NCI-H524 treated with DMSO at 0.1 percent for 48 hours (cell line): ENCODE results near the gene DCAF10.
A peak's percentile ranks its signal among the peaks of the same experiment; 100 is the strongest.
"Not testable (repeated sequence)": the region's sequence is repeated elsewhere in the genome, so short reads cannot be mapped to it uniquely, and the experiment has no call there.

ENCODE experiments used
- DNase-seq: peaks from one replicate; lab custom pipeline; 2025; lab: John Stamatoyannopoulos, UW

DCAF10 gene

DNA sequence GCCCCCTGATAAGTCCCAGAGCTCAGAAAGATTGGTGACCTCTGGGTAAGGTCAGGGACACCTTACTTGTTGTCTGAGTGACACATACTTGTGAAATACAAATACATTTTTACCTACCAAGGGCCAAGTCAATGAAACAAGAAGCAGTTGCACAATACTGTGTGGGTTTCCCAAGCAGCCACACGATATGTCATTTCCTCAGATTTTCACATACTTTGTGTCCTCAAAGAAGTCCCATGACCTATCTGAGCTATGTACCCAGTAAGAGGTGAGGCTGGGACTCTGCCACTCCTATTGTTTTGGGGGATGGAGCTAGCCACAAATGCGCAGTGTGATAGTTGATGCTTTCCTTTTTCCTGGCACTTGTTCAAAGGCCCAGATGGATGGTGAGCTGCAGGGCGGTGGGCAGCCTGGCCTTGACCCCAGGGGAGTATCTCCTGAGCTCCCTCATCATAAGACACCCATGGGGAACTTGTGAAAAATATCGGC is 108.1 kb downstream of the DCAF10 start:
- DNase-seq, result no peak

- DNase-seq, result no peak
Observed at GRCh38 chr9:37909326-37909725, 108.7 kb downstream of the DCAF10 start.

GRCh38 chr9:37909836-37910235 is 109.2 kb downstream of the DCAF10 start:
- not testable (repeated sequence) for DNase-seq

DNA sequence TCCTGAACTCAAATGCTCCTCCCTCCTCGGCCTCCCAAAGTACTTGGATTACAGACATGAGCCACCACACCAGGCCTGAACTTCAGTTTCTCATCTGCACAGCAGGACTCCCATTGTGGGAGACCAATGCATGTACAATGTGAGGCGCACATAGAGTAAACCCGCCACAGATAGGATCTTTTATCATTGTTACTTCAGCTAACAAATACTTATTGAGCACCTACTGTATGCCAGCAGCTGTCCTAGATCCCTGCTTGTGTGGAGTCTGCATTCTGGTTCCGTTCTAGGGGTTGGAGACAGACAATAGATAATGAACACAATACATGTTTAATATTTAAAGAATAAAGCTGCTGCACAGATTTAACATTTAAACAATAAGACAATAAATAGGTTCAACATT is 109.7 kb downstream of the DCAF10 start:
- no peak for DNase-seq

DNA sequence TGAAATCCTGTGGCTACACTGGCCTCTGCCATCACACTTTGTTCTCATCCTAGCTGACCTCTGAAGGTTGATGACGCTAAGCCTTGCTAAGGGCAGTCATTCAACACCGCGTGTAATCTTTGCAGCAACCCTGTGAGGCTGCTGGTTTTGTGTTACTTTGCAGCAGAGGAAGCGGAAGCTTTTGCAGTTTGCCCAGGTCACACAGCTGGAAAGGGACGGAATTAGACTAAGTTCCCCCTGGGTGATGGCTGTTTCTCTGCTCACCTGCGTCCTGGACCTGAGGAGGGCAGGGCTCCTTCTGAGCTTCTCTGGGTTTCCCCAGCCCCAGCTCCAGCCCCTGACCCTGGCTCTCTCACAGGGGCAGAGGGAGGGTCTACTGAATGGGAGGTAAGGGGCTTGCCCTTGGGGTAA is 110.7 kb downstream of the DCAF10 start:
- DNase-seq, result no peak

DNA sequence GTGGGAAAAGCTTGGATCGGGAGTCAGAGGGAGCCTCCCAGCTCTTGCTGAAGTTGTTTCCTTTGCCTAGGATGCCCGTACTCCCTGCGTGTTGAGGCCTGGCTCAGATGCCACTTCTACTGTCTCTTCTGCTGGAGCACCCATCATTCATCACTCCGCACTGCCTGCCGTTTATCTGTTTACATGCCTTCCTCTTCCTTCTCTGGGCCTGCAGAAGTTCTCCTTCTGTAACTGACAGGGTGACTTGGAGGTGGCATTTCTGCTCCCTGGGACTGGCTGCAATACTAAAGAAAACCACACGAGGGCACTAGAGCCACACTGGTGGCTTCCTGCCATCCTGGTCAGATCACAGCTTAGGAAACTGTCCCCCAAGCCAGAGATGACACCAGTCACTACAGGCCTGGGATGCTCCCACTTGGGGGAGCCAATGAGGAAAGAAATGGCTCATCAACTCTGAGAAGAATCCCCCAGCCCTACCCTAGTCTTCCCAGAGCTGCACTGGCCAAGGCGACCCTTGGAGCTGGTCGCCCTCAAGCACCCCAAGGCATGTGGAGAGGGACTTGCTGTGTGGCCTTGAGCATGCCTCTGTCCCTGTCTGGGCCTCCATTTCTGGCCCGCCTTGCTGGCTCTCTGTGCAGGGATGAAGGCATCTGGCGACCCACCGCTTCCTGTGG is 113.0 kb downstream of the DCAF10 start:
- DNase-seq, result peak; percentile 60

DNA sequence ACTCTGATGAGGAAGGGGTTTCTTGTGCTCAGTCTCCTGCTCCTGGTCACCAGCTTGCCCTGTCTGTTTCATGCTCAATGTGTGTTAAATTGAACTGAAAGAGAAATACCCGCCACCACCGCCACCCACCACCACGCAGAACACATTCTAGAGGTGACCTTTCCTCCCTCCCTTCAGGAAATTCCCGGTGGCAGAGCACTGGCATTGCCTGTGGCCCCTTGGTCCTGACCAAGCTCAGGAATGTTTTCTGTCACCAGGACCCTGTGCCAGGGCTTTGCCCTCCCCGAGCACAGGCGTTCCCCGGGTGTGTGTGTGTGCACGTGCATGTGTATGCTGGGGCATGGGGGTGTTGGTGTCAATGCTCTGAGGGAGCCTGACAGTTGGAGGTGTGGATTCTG is 113.6 kb downstream of the DCAF10 start:
- DNase-seq, result no peak

DNA sequence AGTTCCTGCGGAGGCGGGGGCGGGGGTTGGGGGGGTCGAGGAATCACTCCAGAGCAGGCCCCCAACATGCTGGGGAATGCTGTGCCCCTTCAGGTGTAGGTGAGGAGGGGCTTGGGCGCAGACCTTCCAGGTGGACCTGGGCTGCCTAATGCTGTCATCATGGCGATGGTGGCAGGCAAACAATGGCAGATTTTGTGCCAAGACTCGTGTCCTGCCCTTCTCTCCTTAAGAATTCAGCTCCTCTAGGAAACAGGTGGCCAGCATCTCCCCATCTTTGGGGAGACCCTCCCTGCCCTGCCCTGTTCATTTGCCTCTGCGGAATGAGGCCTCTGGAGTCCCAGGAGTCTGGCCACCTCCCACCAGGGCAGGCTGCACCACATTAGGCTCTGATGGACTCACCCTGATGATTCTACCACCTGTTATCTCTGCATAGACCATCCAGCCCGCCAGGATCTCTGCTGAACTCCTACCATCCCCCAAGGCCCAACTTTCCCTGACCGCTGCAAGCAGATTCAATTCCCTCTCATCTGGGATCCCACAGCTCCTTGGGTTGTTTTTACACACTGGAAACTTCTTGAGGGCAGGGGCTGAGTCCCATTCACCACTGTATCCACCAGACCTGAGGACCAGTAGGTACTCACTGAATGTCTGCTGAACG is 114.2 kb downstream of the DCAF10 start:
- no peak for DNase-seq

DNA sequence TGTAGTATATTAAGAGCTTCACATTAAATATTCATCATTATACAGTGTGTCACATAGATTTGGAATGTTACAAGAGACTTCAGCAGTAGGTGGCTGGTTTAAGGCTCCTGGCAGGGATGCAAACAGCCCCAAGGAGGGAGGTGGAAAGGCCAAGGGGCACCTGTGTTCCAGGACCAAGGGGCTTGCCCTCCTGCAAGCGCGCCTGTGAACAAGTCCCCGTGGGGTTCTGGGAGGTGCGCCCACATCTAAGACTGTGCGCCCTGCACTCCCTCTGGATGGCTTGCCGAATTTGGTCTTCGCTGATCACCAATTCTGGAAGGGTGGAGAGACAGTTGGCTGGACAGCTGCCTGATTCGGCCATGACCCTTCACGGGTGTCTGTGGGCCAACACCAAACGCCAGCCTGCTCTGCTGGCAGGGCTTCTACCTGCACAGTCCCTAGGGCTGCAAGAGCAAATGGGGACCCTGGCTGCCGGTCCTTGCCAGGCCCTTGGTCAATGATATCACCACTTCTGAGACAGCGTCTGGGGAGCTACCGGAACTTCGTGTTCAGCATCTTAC is 115.4 kb downstream of the DCAF10 start:
- DNase-seq, result no peak

DNA sequence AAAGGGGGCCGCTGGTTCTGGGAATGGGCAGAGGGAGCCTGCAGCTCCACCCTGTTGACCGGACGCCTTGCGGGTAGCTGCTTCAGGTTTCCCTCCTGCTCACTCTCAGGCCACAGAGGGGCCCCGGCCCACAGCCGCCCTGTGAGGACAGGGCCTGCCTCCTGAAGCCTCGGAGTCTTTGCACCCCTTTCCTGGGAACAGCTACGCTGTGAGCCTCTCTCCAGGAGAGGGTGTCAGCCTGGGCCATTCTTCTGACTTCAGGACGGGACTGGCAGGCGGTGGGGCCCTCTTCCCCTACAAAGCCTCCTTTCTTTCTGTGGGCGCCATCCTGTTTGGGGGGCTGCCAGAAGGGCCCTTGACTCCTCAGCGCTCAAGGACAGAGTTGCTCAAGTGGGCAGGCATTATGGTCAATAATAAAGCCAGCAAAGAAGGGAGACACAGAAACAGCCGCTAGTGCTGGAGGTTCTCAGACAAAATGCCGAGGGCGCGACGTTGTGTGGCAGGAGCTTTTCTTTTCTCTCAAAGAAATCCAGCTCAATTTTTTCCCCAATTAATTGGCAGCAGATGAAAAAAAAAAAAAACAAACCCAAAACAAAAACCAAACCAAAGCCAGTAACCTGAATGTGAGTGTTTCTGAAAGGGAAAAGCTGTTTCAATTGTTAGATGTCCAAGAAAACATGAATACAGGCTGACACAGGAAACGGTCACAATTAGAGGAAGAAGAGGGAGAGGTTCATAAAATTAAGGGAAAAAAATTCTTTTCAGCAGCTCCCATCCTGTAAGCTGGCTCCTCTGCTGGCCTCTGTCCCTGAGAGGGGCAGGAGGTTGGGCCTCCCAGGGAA is 116.1 kb downstream of the DCAF10 start:
- DNase-seq, result no peak
